ENCODE measurements around the gene TMEM238L. TPM values are rescaled to one million over a fixed set of nuclear protein-coding genes. Genes with fewer than 3 reads are reported as not detected.

Gene TMEM238L
- total RNA-seq, 1 donor from 2014 or later = not detected

Small RNA genes lying within 50 kb of the gene (small RNA-seq; reads per million reads assigned to genes)
- not detected for gene AC015908.2 (ENCODE audit: low replicate concordance)
- not detected for gene TMEM238L (ENCODE audit: low replicate concordance)

Other genes starting within 250 kb of the TMEM238L start
- gene MYH3, start 146.8 kb downstream of the TMEM238L start, total RNA-seq = 9,382 TPM
- gene SCO1, start 106.6 kb downstream of the TMEM238L start, total RNA-seq = 28.1 TPM
- gene ADPRM, start 106.5 kb downstream of the TMEM238L start, total RNA-seq = 23.6 TPM
- 3.8 TPM for gene TMEM220, start 74.1 kb downstream of the TMEM238L start, total RNA-seq
- 0.82 TPM for gene PIRT, start 34.0 kb upstream of the TMEM238L start, total RNA-seq

All from tongue (tissue), 2 donors.